Nucleus accumbens (tissue), 56 donors: Measurements from ENCODE around the gene CTSO.
"Not testable (repeated sequence)": the region's sequence is repeated elsewhere in the genome, so short reads cannot be mapped to it uniquely, and the experiment has no call there.

Experiments used
- DNase-seq, 56 donors: peaks; one replicate each; lab custom pipeline; 2025; lab: John Stamatoyannopoulos, UW

CTSO gene

DNA sequence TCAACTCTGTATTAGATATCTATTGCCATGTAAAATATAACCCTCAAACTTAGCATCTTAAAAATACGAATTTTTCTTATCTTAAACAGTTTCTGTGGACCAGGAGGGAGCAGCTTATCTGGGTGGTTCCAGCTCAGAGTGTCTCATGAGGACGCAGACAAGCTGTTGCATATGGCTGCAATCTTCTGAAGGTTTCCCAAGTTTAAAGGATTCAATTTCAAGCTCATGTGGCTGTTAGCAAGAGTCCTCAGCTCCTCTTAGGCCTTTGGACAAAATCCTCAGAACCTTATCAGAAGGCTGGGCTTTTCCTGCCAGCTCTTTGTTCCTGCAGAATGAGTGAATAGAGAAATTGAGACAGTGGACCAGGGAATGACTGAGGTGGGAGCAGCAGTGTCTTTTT, 2.8 kb upstream of the CTSO start:
- no peak for DNase-seq

- no peak for DNase-seq
Measured at GRCh38 chr4:155954939-155955338, 1.3 kb upstream of the CTSO start.

DNA sequence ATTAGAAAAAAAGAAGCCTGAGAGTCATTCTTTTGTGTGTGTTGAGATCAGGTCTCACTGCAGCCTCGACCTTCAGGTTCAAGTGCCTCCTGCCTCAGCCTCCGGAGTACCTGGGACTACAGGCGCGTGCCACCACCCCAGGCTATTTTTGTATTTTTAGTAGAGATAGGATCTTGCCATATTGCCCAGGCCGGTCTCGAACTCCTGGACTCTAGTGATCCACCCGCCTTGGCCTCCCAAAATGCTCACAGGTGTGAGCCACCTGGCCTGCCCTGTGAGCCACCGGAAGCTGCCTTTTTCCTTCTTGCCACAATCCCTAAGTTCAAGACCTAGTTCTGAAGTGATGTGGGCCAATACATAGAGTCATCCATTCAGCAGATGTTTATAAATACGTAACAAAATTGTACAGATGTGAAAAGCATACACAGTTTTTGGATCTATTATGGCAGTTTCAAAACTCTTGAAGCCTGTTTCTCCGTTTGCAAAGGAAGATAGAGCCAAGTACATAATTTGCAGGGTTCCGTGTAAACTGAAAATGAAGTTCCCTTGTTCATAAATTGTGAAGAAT, 536 bp upstream of the CTSO start:
- DNase-seq, result peak in 1 of 56 donors; percentile 9

DNA sequence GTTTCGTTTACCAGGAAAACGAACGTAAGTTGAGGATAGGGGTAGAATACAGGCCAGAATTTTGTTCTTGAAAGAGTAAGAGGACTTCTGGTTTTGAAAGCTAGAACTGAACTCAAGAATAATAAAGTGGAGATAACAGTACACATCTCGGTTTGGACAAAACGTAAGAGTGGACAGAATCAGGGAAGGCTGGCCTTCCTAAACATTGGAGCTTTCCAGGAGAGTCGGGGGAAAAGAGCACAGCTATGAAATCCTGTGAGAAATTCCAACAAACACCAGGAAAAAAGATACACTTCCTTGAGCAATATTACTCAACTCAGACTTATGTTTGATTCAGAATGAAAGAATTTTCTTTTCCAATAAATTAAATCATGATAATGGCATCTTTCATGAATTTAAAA, 1.2 kb downstream of the CTSO start:
- no peak for DNase-seq

DNA sequence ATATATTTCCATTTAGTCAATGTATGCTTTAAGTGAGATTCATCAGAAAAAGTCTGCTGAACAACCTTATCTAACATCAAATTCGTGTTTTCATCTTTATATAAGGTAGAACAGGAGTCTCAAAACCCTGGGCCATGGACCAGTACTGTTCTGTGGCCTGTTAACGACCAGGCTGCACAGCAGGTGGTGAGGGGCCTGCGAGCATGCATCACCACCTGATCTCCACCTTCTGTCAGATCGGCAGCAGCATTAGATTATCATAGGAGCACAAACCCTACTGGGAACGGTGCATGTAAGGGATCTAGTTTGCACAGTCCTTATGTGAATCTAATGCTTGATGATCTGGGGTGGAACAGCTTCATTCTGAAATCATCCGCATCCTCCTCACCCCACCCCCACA, 3.2 kb downstream of the CTSO start:
- no peak for DNase-seq

DNA sequence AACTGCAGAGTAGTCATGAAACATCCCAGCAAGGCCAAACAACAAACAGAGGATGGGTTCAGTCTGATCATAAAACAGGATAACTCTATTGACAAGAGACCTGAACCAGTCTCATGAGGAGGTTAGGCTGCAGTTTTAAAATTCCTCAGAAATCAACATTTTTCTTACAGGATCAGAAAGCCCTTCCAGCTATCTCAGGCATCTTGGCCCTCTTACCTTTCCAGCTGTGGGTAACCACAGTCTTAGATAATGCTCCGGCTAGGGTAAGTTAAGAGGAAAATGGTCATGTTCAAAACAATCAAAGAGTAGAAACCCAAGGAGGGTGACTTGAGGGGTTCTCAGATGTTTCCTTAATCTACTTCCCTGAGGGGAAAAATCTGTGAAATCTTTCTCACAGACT, 5.1 kb downstream of the CTSO start:
- DNase-seq, result no peak

DNA sequence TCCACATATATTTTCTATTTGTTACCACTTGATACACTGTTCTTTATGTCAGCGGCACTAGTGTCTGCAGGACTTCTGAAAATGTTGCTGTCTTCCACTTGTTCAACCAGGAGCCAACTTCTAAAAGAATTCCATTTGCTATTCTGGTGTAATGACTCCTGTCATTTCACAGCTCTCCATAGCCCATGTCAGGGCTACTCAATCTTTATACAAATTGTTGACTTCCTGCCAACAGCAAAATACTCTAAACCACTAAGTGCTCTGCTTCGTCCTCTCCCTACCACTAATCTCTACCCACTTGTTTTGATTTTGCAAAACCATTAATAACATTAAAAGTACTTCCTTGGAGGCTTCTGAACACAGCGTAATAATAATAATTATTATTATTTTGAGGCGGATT, 7.2 kb downstream of the CTSO start:
- no peak for DNase-seq

- no peak for DNase-seq
Measured at GRCh38 chr4:155944516-155944915, 9.2 kb downstream of the CTSO start.

GRCh38 chr4:155943605-155944291, 9.9 kb downstream of the CTSO start:
- no peak for DNase-seq

GRCh38 chr4:155941820-155942219, 11.8 kb downstream of the CTSO start:
- DNase-seq, result no peak

- DNase-seq, result no peak
Measured at GRCh38 chr4:155941085-155941790, 12.4 kb downstream of the CTSO start.

- no peak for DNase-seq
Measured at GRCh38 chr4:155935389-155935986, 18.2 kb downstream of the CTSO start.

DNA sequence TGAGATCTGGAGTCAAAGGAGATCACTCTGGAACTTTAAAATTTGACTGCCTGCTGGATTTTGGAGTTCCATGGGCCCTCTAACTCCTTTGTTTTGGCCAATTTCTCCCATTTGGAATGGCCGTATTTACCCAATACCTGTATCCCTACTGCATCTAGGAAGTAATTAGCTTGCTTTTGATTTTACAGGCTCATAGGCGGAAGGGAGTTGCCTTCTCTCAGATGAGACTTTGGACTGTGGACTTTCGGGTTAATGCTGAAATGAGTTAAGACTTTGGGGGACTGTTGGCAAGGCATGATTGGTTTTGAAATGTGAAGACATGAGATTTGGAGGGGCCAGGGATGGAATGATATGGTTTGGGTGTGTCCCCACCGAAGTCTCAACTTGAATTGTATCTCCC, 19.0 kb downstream of the CTSO start:
- not testable (repeated sequence) for DNase-seq

DNA sequence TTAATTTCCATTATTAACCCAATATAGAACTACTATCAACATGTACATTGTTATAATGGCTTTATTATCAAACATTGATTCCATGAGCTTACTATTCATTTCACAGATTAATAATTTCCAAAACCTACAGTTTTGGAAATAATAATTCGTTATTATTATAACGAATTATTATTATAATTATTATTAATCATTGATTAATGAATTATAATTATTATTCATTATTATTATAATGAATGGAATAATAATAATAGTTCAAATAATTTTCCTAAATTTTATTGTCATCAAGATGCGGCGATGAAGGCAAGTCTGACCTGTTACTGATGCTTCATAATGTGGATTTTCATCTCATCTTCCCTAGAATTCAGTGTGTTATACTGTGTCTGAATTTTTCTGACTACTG, 22.0 kb downstream of the CTSO start:
- no peak for DNase-seq

- DNase-seq, result no peak
Measured at GRCh38 chr4:155930330-155930729, 23.3 kb downstream of the CTSO start.

- no peak for DNase-seq
Measured at GRCh38 chr4:155929833-155930232, 23.8 kb downstream of the CTSO start.

DNA sequence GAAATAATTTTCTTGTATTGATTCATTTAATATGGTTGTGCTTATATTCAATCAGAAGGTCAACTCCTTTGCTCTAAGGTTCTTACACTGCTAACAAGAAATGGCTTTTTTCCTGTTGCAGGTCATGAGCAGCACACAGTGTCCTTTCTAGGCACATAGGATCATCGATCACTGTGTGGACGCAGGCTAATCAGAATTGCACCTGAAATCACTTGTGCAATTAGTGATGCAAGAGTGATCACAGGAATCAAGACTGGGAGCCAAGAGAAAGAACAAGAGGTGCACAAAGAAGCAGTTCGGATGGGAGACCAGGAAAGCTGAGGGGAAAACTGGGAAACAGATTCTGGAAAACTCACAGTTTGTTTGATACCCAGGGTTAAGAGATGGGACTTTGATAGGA, 29.0 kb downstream of the CTSO start:
- no peak for DNase-seq

- no peak for DNase-seq
Measured at GRCh38 chr4:155921597-155921996, 32.1 kb downstream of the CTSO start.

GRCh38 chr4:155914782-155915181, 38.9 kb downstream of the CTSO start:
- DNase-seq, result no peak

GRCh38 chr4:155911905-155912304, 41.8 kb downstream of the CTSO start:
- DNase-seq, result no peak

GRCh38 chr4:155909615-155910226, 43.9 kb downstream of the CTSO start:
- no peak for DNase-seq
